B cell (primary cell): Measurements from ENCODE around the gene TTC9C.

ENCODE experiments used
- CTCF ChIP-seq: fragments of 200-600 bp; IDR thresholded peaks from one replicate; pipeline ENCODE4 v1.8.0; 2022; ENCODE audit warnings: antibody characterized with exemption, mild to moderate bottlenecking
- EZH2 ChIP-seq: IDR thresholded peaks from 2 replicates; pipeline ENCODE4 v1.6.1; 2012; ENCODE audit warnings: borderline replicate concordance, low read depth, mild to moderate bottlenecking, moderate library complexity, low read length; ENCODE audit not compliant: insufficient read depth, poor library complexity, severe bottlenecking

GRCh38 chr11:62705880-62706849 is 22.1 kb upstream of the TTC9C start:
- TF ChIP-seq CTCF: no peak
- TF ChIP-seq EZH2: no peak
